Aorta (tissue), 5 donors: Measurements from ENCODE around the gene OPN4. TPM values are rescaled to one million over a fixed set of nuclear protein-coding genes. Genes with fewer than 3 reads are reported as not detected.
"Not testable (repeated sequence)": the region's sequence is repeated elsewhere in the genome, so short reads cannot be mapped to it uniquely, and the experiment has no call there.

ENCODE experiments used
- ATAC-seq: fragments of 200-7000 bp; cut with Tn5 transposase; one replicate; pipeline ENCODE4 v1.9.1; 2022; ENCODE audit warnings: moderate library complexity; ENCODE audit not compliant: low FRiP score
- DNase-seq, 2 donors: peaks; one replicate each; pipeline ENCODE4 v3.0.0-alpha.2; 2020
- H3K27ac ChIP-seq, 2 donors: one replicate each; pipeline ENCODE4 v1.5.1; 2013; ENCODE audit warnings: low read length in 2 of 2, mild to moderate bottlenecking in 2 of 2, moderate library complexity in 2 of 2, control low read depth in 1 of 2, inconsistent platforms in 1 of 2, low read depth in 1 of 2
- H3K27me3 ChIP-seq, 2 donors: one replicate each; pipeline ENCODE4 v1.6.1; 2013; ENCODE audit warnings: control low read depth in 1 of 2, low read length in 1 of 2, mild to moderate bottlenecking in 1 of 2, moderate library complexity in 1 of 2; ENCODE audit not compliant: insufficient read depth in 2 of 2, control insufficient read depth in 1 of 2
- H3K36me3 ChIP-seq, 2 donors: one replicate each; pipeline ENCODE4 v1.6.1; 2013; ENCODE audit warnings: control low read depth in 1 of 2, low read length in 1 of 2, mild to moderate bottlenecking in 1 of 2; ENCODE audit not compliant: insufficient read depth in 2 of 2, control insufficient read depth in 1 of 2
- H3K4me1 ChIP-seq, 2 donors: one replicate each; pipeline ENCODE4 v1.6.1; 2013; ENCODE audit warnings: low read length in 2 of 2, control low read depth in 1 of 2, mild to moderate bottlenecking in 1 of 2, moderate library complexity in 1 of 2; ENCODE audit not compliant: insufficient read depth in 2 of 2, control insufficient read depth in 1 of 2
- H3K4me3 ChIP-seq, 2 donors: one replicate each; pipeline ENCODE4 v1.5.1; 2013; ENCODE audit warnings: low read length in 2 of 2, control low read depth in 1 of 2, mild to moderate bottlenecking in 1 of 2
- H3K9me3 ChIP-seq: one replicate; pipeline ENCODE4 v1.6.1; 2013; ENCODE audit warnings: mild to moderate bottlenecking, low read length; ENCODE audit not compliant: control insufficient read depth
- WGBS, 2 donors: extraction: QIAGEN DNeasy Blood & Tissue Kit; methylation state at CpG; one replicate each; pipeline ENCODE4 v1.1.7; 2013; 5-methylcytosine and 5-hydroxymethylcytosine counted together
- intact Hi-C, 2 donors: fragments of 100-400 bp; cut with DNase I; formaldehyde crosslinking; loops; one replicate each; pipeline versions ENCODE4 v1.14.2 to v1.15.0; 2022
- polyA plus RNA-seq, 2 donors: library from polyadenylated mRNA; stranded (reverse); fragments of 200-250 nt; gene quantifications; one replicate each; pipeline ENCODE4 v1.2.3, GENCODE V29; 2013
- total RNA-seq, 2 donors: library from RNA; stranded (reverse); fragmentation: NEBNext Ultra II Directional; extraction: Animal tissue kit (Norgen Biotek cat#: 25700); gene quantifications; one replicate each; pipeline ENCODE4 v1.2.1, GENCODE V29; 2021
- donor health status: healthy with polysubstance abuse.
- donor health status: Bipolar disorder and iron deficiency.
- donor health status: DM: no; HTN: no; CAD: no.
- donor health status: DM: no; HTN: no; CAD: no.
- donor health status: DM: yes; HTN: yes; CAD: no.

Gene OPN4
- total and polyA plus RNA-seq, 4 donors: 0.36 TPM; not detected in 3

DNA sequence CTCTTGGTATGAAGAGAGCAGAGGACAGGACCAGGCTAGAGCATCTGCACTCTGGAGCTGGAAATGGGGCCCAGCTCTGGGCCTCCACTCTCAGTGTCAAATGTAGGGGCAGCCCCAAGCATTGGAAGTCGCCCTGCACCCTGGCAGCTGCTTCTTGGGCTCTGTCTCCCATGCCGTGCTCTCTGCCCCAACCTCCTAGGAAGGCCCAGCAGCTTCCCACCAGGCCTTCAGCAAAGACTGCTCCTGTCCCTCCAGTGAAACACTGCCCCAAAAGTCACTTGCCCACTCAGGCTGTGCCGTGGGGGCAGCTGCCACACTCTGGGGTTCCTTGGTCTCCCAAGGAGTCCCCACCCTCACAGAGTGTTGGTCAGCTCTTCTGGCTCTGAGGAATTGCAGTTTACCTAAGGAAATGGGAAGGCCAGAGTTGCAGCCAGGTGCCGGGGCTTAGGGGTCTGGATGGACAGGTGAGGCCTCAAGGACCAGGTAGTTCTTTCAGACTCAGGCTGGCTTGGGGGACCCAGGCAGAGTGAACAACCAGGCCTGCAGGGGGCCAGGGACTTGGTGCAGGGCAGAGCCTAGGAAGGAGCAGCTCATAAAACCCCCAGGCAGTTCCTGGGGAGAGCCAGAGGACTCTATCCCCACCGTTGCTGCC lies 9.4 kb upstream of the OPN4 start:
- intact Hi-C loops: loop anchor here in 1 of 2 donors (5.0 kb wide), 1 partner anchor 37 kb away; no protein-coding TSS in a partner anchor

DNA sequence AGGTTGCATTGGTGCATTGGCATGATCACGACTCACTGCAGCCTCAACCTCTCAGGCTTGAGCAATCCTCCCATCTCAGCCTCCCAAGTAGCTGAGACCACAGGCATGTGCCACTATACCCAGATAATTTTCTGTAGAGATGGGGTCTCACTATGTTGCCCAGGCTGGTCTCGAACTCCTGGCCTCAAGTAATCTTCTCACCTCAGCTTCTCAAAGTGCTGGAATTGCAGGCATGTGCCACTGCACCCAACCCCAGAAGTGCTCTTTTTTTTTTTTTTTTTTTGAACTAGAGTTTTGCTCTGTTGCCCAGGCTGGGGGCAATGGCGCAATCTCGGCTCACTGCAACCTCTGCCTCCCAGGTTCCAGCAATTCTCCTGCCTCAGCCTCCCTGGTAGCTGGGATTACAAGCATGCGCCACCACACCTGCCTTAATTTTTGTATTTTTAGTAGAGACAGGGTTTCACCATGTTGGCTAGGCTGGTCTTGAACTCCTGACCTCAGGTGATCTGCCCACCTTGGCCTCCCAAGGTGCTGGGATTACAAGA lies 8.7 kb upstream of the OPN4 start:
- H3K27me3 ChIP-seq, DNase-seq, H3K27ac ChIP-seq, H3K36me3 ChIP-seq, H3K4me3 ChIP-seq, intact Hi-C loops, ATAC-seq, H3K4me1 ChIP-seq, H3K9me3 ChIP-seq: not testable (repeated sequence)
- WGBS, 2 donors: 97 to 99% methylated on average over 5 of the region's 5 CpGs

More for the DNA sequence above, 9.4 kb upstream of the OPN4 start:
- H3K9me3 ChIP-seq: no peaks in the 10 kb centered on the region
- ATAC-seq: no peak
- peak in 1 of 2 donors; percentile 51 for DNase-seq
- H3K4me1 ChIP-seq: peaks cover 0 to 2% of the 10 kb centered on the region in 2 donors
- no peak overlapping the region for H3K27ac ChIP-seq
- no peaks in the 10 kb centered on the region for H3K27me3 ChIP-seq
- no peak overlapping the region for H3K4me3 ChIP-seq
- WGBS, 2 donors: 89 to 99% methylated on average over 5 of the region's 5 CpGs
- H3K36me3 ChIP-seq: no peaks in the 10 kb centered on the region

DNA sequence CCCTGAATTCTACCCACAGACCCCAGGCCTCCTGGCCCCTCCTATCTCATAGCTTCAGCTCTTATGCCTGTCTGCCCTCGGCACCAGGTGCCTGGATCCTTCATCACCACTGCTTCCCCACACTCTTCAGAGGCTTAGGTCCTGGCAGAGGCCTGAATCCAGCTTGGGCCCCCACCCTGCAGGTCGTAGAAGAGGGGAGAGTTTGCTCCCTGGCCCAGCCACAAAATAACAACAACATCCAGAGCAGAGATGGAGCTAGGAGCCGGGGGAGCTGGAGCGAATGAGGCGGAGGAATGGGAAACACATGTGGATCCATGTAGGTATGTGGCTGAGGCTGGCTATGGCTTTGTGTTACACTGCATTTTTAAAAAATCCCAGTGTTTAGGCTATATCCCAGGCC lies 7.8 kb upstream of the OPN4 start:
- H3K27ac ChIP-seq: no peak overlapping the region

DNA sequence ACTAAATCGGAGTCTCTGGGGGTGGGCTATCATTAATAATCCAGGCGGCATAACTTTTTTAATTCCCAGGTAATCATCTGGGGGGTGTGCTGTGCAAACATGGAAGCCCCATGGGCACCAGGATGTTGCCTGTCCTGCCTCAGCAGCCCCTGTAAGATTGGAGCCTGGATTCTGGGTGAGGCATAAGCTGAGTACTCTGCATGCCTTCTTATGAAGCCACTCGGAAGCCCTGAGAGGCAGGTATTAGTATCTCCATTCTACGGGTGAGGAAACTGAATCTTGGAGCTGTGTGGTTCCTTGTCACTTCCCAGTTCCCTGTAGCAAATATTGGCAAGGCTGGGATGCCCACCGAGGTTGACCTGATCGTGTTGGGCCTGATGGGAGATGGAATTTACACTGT lies 7.4 kb upstream of the OPN4 start:
- intact Hi-C loops: no loop called here
- Histone ChIP-seq H3K27ac (no peak overlapping the region), H3K4me1 (peaks cover 0 to 2% of the 10 kb centered on the region in 2 donors), H3K27me3 (no peaks in the 10 kb centered on the region), H3K9me3 (no peaks in the 10 kb centered on the region), H3K36me3 (no peaks in the 10 kb centered on the region), H3K4me3 (no peak overlapping the region)
- ATAC-seq: no peak
- no peak for DNase-seq
- 82 to 83% methylated on average over 6 of the region's 6 CpGs for WGBS, 2 donors

More for the DNA sequence above, 7.8 kb upstream of the OPN4 start:
- no peak for ATAC-seq
- Histone ChIP-seq H3K9me3 (no peaks in the 10 kb centered on the region), H3K4me1 (peaks cover 0 to 2% of the 10 kb centered on the region in 2 donors), H3K4me3 (no peak overlapping the region), H3K27me3 (no peaks in the 10 kb centered on the region), H3K36me3 (no peaks in the 10 kb centered on the region)
- DNase-seq: no peak
- 93 to 98% methylated on average over 5 of the region's 5 CpGs for WGBS, 2 donors
- intact Hi-C loops: no loop called here

DNA sequence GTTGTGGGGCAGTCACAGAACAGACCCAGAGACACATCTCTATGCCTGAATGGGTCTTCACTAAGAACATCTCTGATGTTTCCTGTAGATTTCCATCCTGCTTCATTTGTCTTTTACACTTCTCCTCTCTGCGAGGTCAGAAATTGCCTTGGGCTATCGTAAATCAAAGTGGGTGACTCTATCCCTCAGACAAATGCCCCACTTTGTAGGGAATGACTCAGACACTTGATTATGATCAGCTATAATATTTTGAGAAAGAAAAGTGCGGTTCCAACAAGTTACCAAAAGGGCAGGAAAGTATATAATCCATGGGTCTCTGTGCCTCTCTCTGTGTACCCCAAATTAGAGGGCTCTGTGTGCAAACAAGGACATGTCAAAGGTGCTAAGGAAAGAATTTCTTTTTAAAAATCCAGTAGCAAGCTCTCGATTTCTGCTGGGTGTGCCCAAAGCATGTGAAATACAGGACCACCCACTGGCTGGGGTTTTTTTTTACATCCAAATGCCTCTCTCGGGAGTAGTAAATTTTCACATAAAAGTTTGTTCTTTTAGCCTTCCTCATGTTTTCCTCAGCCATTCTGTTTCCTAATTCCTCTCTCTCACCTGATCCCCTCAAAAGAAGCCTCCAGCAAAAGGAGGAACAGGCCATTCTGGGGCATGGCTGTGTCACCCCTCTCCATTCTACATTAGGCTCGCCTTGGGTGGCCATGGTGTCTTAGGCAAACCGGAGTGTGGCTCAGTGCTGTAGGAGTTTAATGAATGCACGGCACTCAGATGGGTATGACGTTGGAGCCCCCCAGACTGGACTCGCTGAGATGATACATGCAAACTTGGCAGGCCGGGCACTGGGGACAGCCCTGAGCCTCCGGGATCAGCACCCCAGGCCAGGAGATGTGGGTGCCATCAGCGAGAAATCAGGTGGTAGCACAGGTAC lies 6.3 kb upstream of the OPN4 start:
- H3K27me3 ChIP-seq: no peaks in the 10 kb centered on the region
- no peak overlapping the region for H3K4me3 ChIP-seq
- intact Hi-C loops: no loop called here
- peaks cover 0 to 2% of the 10 kb centered on the region in 2 donors for H3K4me1 ChIP-seq
- no peaks in the 10 kb centered on the region for H3K9me3 ChIP-seq
- no peak overlapping the region for H3K27ac ChIP-seq
- WGBS, 2 donors: 94 to 95% methylated on average over 13 of the region's 13 CpGs
- DNase-seq: no peak
- ATAC-seq: no peak
- H3K36me3 ChIP-seq: no peaks in the 10 kb centered on the region

DNA sequence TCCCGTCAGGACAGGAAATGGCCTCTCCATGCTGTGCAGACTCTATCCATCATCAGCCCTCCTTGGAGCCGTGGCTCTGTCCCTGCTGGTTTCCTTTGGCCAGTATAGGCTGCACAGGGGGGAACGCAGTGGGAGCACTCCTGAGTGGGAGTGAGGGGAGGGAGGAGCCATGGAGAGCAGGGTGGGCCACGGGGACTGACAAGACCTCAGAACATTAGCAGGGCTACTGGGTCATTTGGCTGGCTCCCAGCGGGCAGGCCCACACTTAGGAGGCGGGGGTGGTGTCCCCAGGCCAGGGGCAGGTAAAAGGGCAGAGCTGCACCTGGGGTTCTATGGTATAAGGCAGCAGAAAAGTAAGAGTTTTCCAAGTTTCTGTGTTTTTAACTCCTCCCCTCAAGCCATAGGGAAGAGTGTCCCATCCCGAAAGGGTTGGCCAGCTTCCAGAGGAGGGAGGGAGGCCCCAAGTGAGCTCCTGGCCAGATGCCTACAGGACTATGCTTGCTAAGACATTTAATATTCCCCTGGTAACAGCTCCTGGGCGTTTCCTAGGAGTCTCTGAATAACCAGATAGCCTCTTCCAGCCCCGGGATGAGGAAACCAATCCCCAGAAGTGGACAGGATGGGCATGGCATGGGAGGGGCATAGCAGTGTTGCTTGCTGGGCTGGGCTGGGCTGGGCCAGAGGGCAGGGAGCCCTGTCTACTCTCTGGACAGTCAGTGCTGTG lies 5.5 kb upstream of the OPN4 start:
- Histone ChIP-seq H3K9me3 (no peaks in the 10 kb centered on the region), H3K27me3 (no peaks in the 10 kb centered on the region), H3K36me3 (no peaks in the 10 kb centered on the region), H3K4me3 (no peak overlapping the region), H3K4me1 (no peaks in the 10 kb centered on the region), H3K27ac (no peak overlapping the region)
- 54 to 58% methylated on average over 9 of the region's 9 CpGs for whole genome bisulfite sequencing, 2 donors
- ATAC-seq (peak; percentile 57), DNase-seq (peak in 1 of 2 donors; percentile 84)
- intact Hi-C loops: no loop called here

DNA sequence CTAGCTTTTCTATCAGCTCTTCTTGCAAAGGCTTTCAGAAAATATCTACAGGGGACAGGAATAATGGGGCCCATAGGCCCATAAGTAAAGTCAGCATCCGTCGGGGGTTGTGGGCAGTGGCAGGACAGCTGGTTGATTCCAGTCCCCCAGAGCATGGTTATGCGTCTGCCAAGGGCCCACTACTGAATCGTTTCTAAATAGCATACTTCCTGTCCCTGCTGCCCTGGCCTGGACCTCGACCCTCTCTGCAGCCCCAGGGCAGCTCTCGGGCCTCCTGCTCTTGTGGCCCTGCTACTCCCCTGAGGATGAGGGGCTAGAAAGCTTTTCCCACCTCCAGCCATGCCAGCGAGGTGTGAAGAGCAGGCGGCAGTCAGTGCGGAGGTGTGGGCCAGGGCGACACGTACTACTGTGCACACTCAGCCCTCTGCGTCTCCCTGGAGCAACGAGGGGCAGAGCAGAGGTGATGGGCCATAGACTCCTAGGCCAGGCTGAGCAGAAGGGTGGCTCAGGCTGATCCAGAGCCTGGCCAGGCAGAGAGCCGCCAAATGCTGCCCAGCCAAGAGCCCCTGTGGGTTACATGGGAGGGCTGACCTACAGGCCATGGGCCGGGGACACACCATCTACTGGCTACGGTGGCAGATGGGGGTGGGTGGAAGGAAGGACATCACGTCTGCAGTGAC lies 4.7 kb upstream of the OPN4 start:
- no peak overlapping the region for H3K27ac ChIP-seq
- peak in 1 of 2 donors; percentile 57 for DNase-seq
- WGBS, 2 donors: 86 to 87% methylated on average over 17 of the region's 17 CpGs

DNA sequence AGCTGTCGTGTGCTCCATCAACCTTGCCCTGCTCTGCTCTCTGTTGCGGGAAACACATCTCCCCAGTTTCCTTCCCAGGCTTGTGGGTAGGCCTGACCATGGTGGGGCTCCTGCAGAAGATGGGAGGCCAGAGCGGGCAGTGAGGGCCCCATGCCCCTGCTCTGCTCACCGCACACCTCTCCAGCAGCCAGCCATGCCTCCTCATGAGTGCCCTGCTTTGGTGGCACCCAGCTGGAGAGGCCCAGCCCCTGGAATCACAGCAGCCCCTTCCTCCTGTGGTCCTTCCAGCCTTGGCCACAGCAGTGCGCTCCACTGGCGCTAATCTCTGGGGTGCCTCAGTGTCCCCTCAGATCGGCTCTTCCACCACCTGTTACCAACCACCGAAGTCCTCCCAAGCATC lies 4.2 kb upstream of the OPN4 start:
- Histone ChIP-seq H3K27me3 (no peaks in the 10 kb centered on the region), H3K36me3 (no peaks in the 10 kb centered on the region), H3K4me3 (no peak overlapping the region), H3K4me1 (no peaks in the 10 kb centered on the region), H3K27ac (no peak overlapping the region), H3K9me3 (no peaks in the 10 kb centered on the region)
- 97 to 98% methylated on average over 8 of the region's 8 CpGs for WGBS, 2 donors
- ATAC-seq: no peak
- peak in 1 of 2 donors; percentile 43 for DNase-seq
- intact Hi-C loops: no loop called here

More for the DNA sequence above, 4.7 kb upstream of the OPN4 start:
- H3K36me3 ChIP-seq: no peaks in the 10 kb centered on the region
- no peak for ATAC-seq
- no peak overlapping the region for H3K4me3 ChIP-seq
- no peaks in the 10 kb centered on the region for H3K9me3 ChIP-seq
- H3K27me3 ChIP-seq: no peaks in the 10 kb centered on the region
- H3K4me1 ChIP-seq: no peaks in the 10 kb centered on the region
- intact Hi-C loops: no loop called here
